Smooth muscle cell (in vitro differentiated cells): ENCODE results near the gene ANGPT4. TPM values are rescaled to one million over a fixed set of nuclear protein-coding genes. Genes with fewer than 3 reads are reported as not detected.

Source experiments
- DNase-seq: peaks from one replicate; lab custom pipeline; 2025; ENCODE audit not compliant: unreplicated experiment; lab: John Stamatoyannopoulos, UW
- H2AFZ ChIP-seq: fragments of 200-600 bp; sonication (generic); 2 replicates; pipeline ENCODE4 v1.6.0; 2016; ENCODE audit warnings: antibody characterized with exemption, low read depth, mild to moderate bottlenecking
- H3F3A ChIP-seq: fragments of 200-600 bp; sonication (generic); 2 replicates; pipeline ENCODE4 v1.6.0; 2017; ENCODE audit warnings: antibody characterized with exemption, low read depth
- H3K27ac ChIP-seq: fragments of 200-600 bp; sonication (generic); 2 replicates; pipeline ENCODE4 v1.5.1; 2016; ENCODE audit warnings: low read depth, mild to moderate bottlenecking
- H3K27me3 ChIP-seq: fragments of 200-600 bp; sonication (generic); 2 replicates; pipeline ENCODE4 v1.6.1; 2016; ENCODE audit warnings: low read depth, mild to moderate bottlenecking
- H3K36me3 ChIP-seq: fragments of 200-600 bp; sonication (generic); 2 replicates; pipeline ENCODE4 v1.5.1; 2016; ENCODE audit warnings: low read depth
- H3K4me1 ChIP-seq: fragments of 200-600 bp; sonication (generic); 2 replicates; pipeline ENCODE4 v1.5.1; 2016; ENCODE audit warnings: low read depth
- H3K4me2 ChIP-seq: fragments of 200-600 bp; sonication (generic); 2 replicates; pipeline ENCODE4 v1.6.0; 2016; ENCODE audit warnings: mild to moderate bottlenecking
- H3K4me3 ChIP-seq: fragments of 200-600 bp; sonication (generic); 2 replicates; pipeline ENCODE4 v1.5.1; 2016; ENCODE audit warnings: mild to moderate bottlenecking
- H3K79me2 ChIP-seq: fragments of 200-600 bp; sonication (generic); 2 replicates; pipeline ENCODE4 v1.6.0; 2016; ENCODE audit warnings: low read depth, mild to moderate bottlenecking
- H3K9ac ChIP-seq: fragments of 200-600 bp; sonication (generic); 2 replicates; pipeline ENCODE4 v1.6.0; 2016; ENCODE audit warnings: low read depth
- H3K9me3 ChIP-seq: fragments of 200-600 bp; sonication (generic); replicated peaks from 2 replicates; pipeline ENCODE4 v1.5.1; 2016; ENCODE audit warnings: low read depth
- H4K20me1 ChIP-seq: fragments of 200-600 bp; sonication (generic); 2 replicates; pipeline ENCODE4 v1.6.0; 2016; ENCODE audit warnings: low read depth
- CTCF ChIP-seq: fragments of 200-600 bp; sonication (generic); IDR thresholded peaks from 2 replicates; pipeline ENCODE4 v1.5.1; 2017; ENCODE audit warnings: borderline replicate concordance, mild to moderate bottlenecking, antibody characterized with exemption; ENCODE audit not compliant: insufficient read depth, poor library complexity, severe bottlenecking
- WGBS: methylation state at CpG from one replicate; pipeline ENCODE4 v1.1.7; 2016; ENCODE audit warnings: low lambda C conversion rate; 5-methylcytosine and 5-hydroxymethylcytosine counted together
- polyA plus RNA-seq: library from polyadenylated mRNA; unstranded; fragments of >200 nt; fragmentation: Nextera tagmentation; extraction: Ambion mirVana; gene quantifications from 2 replicates; pipeline ENCODE4 v1.2.1, GENCODE V29; 2016
- total RNA-seq: library from RNA; depleted of rRNA; stranded (reverse); fragments of >200 nt; gene quantifications from 2 replicates; pipeline ENCODE4 v1.2.3, GENCODE V29; 2014

The ANGPT4 gene
- total and polyA plus RNA-seq, 2 experiments from 2014 or later = 0.39 TPM; not detected in 1

- no peaks in the 10 kb centered on the region for H3F3A ChIP-seq
- H3K4me3 ChIP-seq = no peak overlapping the region
- no peaks in the 10 kb centered on the region for H3K4me1 ChIP-seq
- no peaks in the 10 kb centered on the region for H4K20me1 ChIP-seq
- no peak overlapping the region for H3K4me2 ChIP-seq
- H3K9ac ChIP-seq = no peak overlapping the region
- TF ChIP-seq CTCF = no peak
- no peak for DNase-seq
- 74% methylated on average over 5 of the region's 5 CpGs for WGBS
- no peak overlapping the region for H2AFZ ChIP-seq
- no peaks in the 10 kb centered on the region for H3K79me2 ChIP-seq
- no peaks in the 10 kb centered on the region for H3K27me3 ChIP-seq
- H3K27ac ChIP-seq = no peak overlapping the region
- no peaks in the 10 kb centered on the region for H3K36me3 ChIP-seq
- no peaks in the 10 kb centered on the region for H3K9me3 ChIP-seq
These were observed 4.1 kb downstream of the ANGPT4 start for GRCh38 chr20:911882-912600.

- no peak for TF ChIP-seq CTCF
- Histone ChIP-seq H4K20me1 (no peaks in the 10 kb centered on the region), H3K4me2 (no peak overlapping the region), H3K4me3 (no peak overlapping the region), H3K79me2 (no peaks in the 10 kb centered on the region), H3K27ac (no peak overlapping the region), H3K9me3 (no peaks in the 10 kb centered on the region), H3K4me1 (no peaks in the 10 kb centered on the region), H3K27me3 (no peaks in the 10 kb centered on the region), H3F3A (no peaks in the 10 kb centered on the region), H3K9ac (no peak overlapping the region), H2AFZ (no peak overlapping the region), H3K36me3 (no peaks in the 10 kb centered on the region)
- 86% methylated on average over 12 of the region's 12 CpGs for WGBS
- no peak for DNase-seq
These were observed 5.0 kb downstream of the ANGPT4 start for GRCh38 chr20:910870-911770.

- no peaks in the 10 kb centered on the region for H3K9me3 ChIP-seq
- H3K9ac ChIP-seq = no peak overlapping the region
- H4K20me1 ChIP-seq = no peaks in the 10 kb centered on the region
- no peak for TF ChIP-seq CTCF
- H2AFZ ChIP-seq = no peak overlapping the region
- no peaks in the 10 kb centered on the region for H3K36me3 ChIP-seq
- no peak for DNase-seq
- no peaks in the 10 kb centered on the region for H3K27me3 ChIP-seq
- no peak overlapping the region for H3K4me2 ChIP-seq
- no peaks in the 10 kb centered on the region for H3F3A ChIP-seq
- H3K4me3 ChIP-seq = no peak overlapping the region
- no peak overlapping the region for H3K27ac ChIP-seq
- no peaks in the 10 kb centered on the region for H3K4me1 ChIP-seq
- H3K79me2 ChIP-seq = no peaks in the 10 kb centered on the region
- 82% methylated on average over 9 of the region's 9 CpGs for WGBS
These were observed 5.8 kb downstream of the ANGPT4 start for GRCh38 chr20:910132-910869.
